LNCAP (cell line): ENCODE measurements around the gene ZDHHC1.

ENCODE experiments used
- TF ChIP-seq, protein P1 (sequence below): fragments of 450-650 bp; IDR thresholded peaks from 2 replicates; pipeline ENCODE4 v1.5.1; 2017; ENCODE audit warnings: mild to moderate bottlenecking

The ZDHHC1 gene

GRCh38 chr16:67412294-67412693 lies 4.0 kb downstream of the ZDHHC1 start:
- TF ChIP-seq, protein P1, sequence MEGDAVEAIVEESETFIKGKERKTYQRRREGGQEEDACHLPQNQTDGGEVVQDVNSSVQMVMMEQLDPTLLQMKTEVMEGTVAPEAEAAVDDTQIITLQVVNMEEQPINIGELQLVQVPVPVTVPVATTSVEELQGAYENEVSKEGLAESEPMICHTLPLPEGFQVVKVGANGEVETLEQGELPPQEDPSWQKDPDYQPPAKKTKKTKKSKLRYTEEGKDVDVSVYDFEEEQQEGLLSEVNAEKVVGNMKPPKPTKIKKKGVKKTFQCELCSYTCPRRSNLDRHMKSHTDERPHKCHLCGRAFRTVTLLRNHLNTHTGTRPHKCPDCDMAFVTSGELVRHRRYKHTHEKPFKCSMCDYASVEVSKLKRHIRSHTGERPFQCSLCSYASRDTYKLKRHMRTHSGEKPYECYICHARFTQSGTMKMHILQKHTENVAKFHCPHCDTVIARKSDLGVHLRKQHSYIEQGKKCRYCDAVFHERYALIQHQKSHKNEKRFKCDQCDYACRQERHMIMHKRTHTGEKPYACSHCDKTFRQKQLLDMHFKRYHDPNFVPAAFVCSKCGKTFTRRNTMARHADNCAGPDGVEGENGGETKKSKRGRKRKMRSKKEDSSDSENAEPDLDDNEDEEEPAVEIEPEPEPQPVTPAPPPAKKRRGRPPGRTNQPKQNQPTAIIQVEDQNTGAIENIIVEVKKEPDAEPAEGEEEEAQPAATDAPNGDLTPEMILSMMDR = no peak

GRCh38 chr16:67411339-67411738 lies 4.9 kb downstream of the ZDHHC1 start:
- TF ChIP-seq, protein P1 = no peak

- TF ChIP-seq, protein P1 = no peak
These were observed 6.6 kb downstream of the ZDHHC1 start for GRCh38 chr16:67409631-67410030.

DNA sequence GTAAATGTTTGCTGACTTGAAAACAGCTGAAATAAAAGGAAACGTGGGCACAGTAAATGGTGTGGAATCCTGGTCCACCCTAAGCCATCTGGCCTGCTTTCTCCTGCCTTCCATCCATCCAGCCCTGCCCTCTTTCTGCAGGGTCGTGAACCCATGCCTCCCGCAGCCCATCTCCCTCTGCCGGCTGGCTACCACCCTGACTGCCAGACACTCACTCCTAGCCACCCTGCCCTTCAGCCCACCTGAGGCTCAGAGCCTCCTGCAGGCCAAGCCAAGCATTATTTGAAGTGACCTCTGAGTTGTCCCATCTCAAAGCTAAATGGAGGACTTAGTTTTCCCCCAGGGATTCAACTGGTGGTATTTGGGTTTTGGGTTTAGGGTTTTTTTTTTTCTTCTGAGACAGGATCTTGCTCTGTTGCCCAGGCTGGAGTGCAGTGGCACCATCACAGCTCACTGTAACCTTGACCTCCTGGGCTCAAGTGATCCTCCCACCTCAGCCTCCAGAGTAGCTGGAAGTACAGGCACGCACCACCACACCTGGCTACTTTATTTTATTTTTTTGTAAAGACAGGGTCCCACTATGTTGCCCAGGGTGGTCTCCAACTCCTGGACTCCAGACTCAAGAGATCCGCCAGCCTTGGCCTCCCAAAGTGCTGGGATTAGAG lies 8.4 kb downstream of the ZDHHC1 start:
- TF ChIP-seq, protein P1 = no peak

DNA sequence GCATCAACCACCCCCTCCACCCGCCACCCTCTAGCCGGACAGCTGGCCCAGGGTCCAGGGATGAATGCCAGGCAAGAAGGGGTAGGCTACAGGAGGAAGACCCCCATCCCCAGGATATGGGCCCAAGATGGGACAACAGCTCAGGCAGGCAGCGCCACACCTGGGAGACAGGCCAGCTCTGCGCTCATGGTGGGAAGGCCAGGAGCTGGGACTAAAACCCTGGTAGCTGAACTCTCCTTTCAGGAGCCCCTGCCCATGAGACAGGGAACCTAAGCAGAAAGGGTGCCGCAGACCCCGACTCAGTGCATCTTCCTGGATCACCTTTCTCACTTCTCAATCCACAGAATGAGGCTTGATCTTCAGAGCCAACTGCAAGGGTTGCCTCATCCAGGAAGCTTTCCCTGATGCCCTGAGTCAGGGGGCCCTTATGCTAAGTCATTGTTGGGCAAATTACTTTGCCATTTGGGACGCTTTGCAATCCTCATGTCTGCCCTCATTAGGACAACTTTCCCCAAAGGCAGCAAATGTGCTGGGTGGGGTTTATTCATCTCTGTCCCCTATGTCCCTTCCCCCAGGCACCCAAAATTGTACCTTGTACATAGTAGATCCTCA lies 9.0 kb downstream of the ZDHHC1 start:
- TF ChIP-seq, protein P1 = no peak

- TF ChIP-seq, protein P1 = no peak
These were observed 9.9 kb downstream of the ZDHHC1 start for GRCh38 chr16:67406111-67406971.

DNA sequence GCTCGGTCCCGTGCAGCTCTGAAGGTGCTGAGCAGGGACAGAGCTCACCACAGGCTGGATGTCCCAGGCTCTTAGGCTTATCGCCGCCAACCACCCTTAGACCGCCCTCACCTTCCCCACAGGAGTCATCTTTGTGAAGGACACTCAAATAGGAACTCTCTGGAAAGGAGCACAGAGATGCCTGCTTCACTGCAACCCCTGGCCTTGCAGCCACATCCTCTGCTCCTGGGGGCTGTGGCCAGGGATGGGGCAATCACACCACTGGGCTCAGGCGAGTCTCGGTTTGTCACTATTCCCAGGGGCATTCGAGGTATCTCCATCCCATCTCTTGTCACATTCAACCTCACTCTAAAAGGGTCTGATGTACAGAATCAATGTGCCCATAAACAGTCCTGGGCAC lies 10.9 kb downstream of the ZDHHC1 start:
- TF ChIP-seq, protein P1 = no peak
